OCI-LY3 (cell line): ENCODE measurements around the gene PIK3C2G.

ENCODE experiments used
- EZH2phosphoT487 ChIP-seq: fragments of 200-600 bp; shearing (Covaris generic); IDR thresholded peaks from 2 replicates; pipeline ENCODE4 v1.6.1; 2018; ENCODE audit warnings: antibody characterized with exemption, mixed run types, low read depth
- TF ChIP-seq, protein P1 (sequence below): fragments of 200-600, 300-600 bp; sonication (generic); IDR thresholded peaks from 2 replicates; pipeline ENCODE4 v1.5.1; 2014; ENCODE audit warnings: antibody characterized with exemption, low read length, low read depth

DNA sequence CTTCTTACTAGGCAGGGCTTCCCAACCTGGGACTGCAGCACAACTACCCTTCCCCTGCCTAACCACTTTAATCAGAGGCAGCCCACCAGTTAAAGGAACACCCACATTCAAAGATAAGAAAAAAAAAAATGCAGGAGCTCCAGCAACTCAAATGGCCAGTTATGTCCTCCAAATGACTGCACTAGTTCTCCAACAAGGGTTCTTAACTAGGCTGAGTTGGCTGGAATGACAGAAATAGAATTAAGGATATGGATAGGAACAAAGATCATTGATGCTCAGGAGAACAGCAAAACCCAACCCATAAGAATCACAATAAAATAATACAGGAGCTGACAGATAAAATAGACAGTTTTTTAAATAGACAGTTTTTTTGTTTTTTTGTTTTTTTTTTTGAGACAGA lies 322.3 kb downstream of the PIK3C2G start:
- TF ChIP-seq, protein P1, sequence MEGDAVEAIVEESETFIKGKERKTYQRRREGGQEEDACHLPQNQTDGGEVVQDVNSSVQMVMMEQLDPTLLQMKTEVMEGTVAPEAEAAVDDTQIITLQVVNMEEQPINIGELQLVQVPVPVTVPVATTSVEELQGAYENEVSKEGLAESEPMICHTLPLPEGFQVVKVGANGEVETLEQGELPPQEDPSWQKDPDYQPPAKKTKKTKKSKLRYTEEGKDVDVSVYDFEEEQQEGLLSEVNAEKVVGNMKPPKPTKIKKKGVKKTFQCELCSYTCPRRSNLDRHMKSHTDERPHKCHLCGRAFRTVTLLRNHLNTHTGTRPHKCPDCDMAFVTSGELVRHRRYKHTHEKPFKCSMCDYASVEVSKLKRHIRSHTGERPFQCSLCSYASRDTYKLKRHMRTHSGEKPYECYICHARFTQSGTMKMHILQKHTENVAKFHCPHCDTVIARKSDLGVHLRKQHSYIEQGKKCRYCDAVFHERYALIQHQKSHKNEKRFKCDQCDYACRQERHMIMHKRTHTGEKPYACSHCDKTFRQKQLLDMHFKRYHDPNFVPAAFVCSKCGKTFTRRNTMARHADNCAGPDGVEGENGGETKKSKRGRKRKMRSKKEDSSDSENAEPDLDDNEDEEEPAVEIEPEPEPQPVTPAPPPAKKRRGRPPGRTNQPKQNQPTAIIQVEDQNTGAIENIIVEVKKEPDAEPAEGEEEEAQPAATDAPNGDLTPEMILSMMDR: no peak
- TF ChIP-seq EZH2phosphoT487: no peak
